Measurements from ENCODE around the gene SH3BP5. TPM values are rescaled to one million over a fixed set of nuclear protein-coding genes. Genes with fewer than 3 reads are reported as not detected.

The SH3BP5 gene
- total RNA-seq, 2 experiments from 2014 or later = 33.6 to 37.5 TPM

- DNase-seq = no peak
- intact Hi-C loops (cut with micrococcal nuclease) = no loop called here
These were observed 14.1 kb upstream of the SH3BP5 start for GRCh38 chr3:15346516-15346915.

GRCh38 chr3:15345608-15346137, 13.3 kb upstream of the SH3BP5 start:
- Mint-ChIP-seq H3K4me1 (ENCODE audit: low read depth) (peaks cover 54% of the 10 kb centered on the region), H3K27ac (no peak overlapping the region), H3K27me3 (no peaks in the 10 kb centered on the region), H3K36me3 (peaks cover 3% of the 10 kb centered on the region), H3K9me3 (peaks cover 12% of the 10 kb centered on the region), H3K4me3 (no peak overlapping the region)
- intact Hi-C loops (cut with micrococcal nuclease) = no loop called here
- no peak for DNase-seq
- ChIA-PET CTCF (interaction anchor here (0.8 to 1.9 kb wide), 4 partner anchors 12 to 78 kb away, joined by 3 to 10 read pairs (median 6); partner anchors contain the start of gene SH3BP5), POLR2A (no interaction called here)

More at GRCh38 chr3:15346516-15346915, 14.1 kb upstream of the SH3BP5 start:
- ChIA-PET POLR2A (interaction anchor here (0.6 kb wide), 1 partner anchor 23 kb away, joined by 4 read pairs; no protein-coding TSS in a partner anchor), CTCF (interaction anchor here (0.7 to 1.9 kb wide), 2 partner anchors 79 to 106 kb away, joined by 3 to 9 read pairs; no protein-coding TSS in a partner anchor)
- Mint-ChIP-seq H3K4me1 (ENCODE audit: low read depth) (peaks cover 50% of the 10 kb centered on the region), H3K36me3 (peaks cover 5% of the 10 kb centered on the region), H3K27ac (no peak overlapping the region), H3K27me3 (no peaks in the 10 kb centered on the region), H3K4me3 (no peak overlapping the region), H3K9me3 (peaks cover 17% of the 10 kb centered on the region)

- no peak overlapping the region for H3K4me3 Mint-ChIP-seq
- H3K36me3 Mint-ChIP-seq = no peaks in the 10 kb centered on the region
- H3K4me1 Mint-ChIP-seq (ENCODE audit: low read depth) = peaks cover 49% of the 10 kb centered on the region
- no peak overlapping the region for H3K27ac Mint-ChIP-seq
- DNase-seq = no peak
- intact Hi-C loops (cut with micrococcal nuclease) = no loop called here
- ChIA-PET CTCF (interaction anchor here (0.8 to 1.9 kb wide), 3 partner anchors 11 to 77 kb away, joined by 3 to 10 read pairs (median 9); partner anchors contain the start of gene SH3BP5), POLR2A (no interaction called here)
- peaks cover 7% of the 10 kb centered on the region for H3K9me3 Mint-ChIP-seq
- H3K27me3 Mint-ChIP-seq = no peaks in the 10 kb centered on the region
These were observed 12.8 kb upstream of the SH3BP5 start for GRCh38 chr3:15345066-15345607.

GRCh38 chr3:15342945-15343344, 10.6 kb upstream of the SH3BP5 start:
- Mint-ChIP-seq H3K27me3 (no peaks in the 10 kb centered on the region), H3K27ac (no peak overlapping the region), H3K4me1 (ENCODE audit: low read depth) (peaks cover 42% of the 10 kb centered on the region), H3K9me3 (peaks cover 7% of the 10 kb centered on the region), H3K36me3 (no peaks in the 10 kb centered on the region), H3K4me3 (no peak overlapping the region)
- CTCF ChIA-PET = interaction anchor here (1.3 to 3.3 kb wide), 2 partner anchors 10 to 75 kb away, joined by 4 to 19 read pairs; partner anchors contain the start of gene SH3BP5
- POLR2A ChIA-PET = no interaction called here
- no peak for DNase-seq
- intact Hi-C loops (cut with micrococcal nuclease) = no loop called here

- intact Hi-C loops (cut with micrococcal nuclease) = no loop called here
- H3K4me3 Mint-ChIP-seq = no peak overlapping the region
- POLR2A ChIA-PET = no interaction called here
These were observed 9.9 kb upstream of the SH3BP5 start for GRCh38 chr3:15342246-15342645.

GRCh38 chr3:15341030-15341726, 8.8 kb upstream of the SH3BP5 start:
- intact Hi-C loops (cut with micrococcal nuclease) = no loop called here
- Mint-ChIP-seq H3K27ac (no peak overlapping the region), H3K9me3 (peaks cover 7% of the 10 kb centered on the region), H3K4me1 (ENCODE audit: low read depth) (peaks cover 25% of the 10 kb centered on the region), H3K4me3 (no peak overlapping the region), H3K27me3 (no peaks in the 10 kb centered on the region), H3K36me3 (no peaks in the 10 kb centered on the region)
- ChIA-PET CTCF (interaction anchor here (1.0 to 3.3 kb wide), 3 partner anchors 8 to 73 kb away, joined by 3 to 19 read pairs (median 4); partner anchors contain the start of gene SH3BP5), POLR2A (no interaction called here)
- no peak for DNase-seq

More at GRCh38 chr3:15342246-15342645, 9.9 kb upstream of the SH3BP5 start:
- Mint-ChIP-seq H3K4me1 (ENCODE audit: low read depth) (peaks cover 35% of the 10 kb centered on the region), H3K27ac (no peak overlapping the region), H3K27me3 (no peaks in the 10 kb centered on the region), H3K36me3 (no peaks in the 10 kb centered on the region), H3K9me3 (peaks cover 7% of the 10 kb centered on the region)
- no peak for DNase-seq
- CTCF ChIA-PET = interaction anchor here (1.3 to 3.3 kb wide), 2 partner anchors 9 to 74 kb away, joined by 4 to 19 read pairs; partner anchors contain the start of gene SH3BP5

GRCh38 chr3:15339786-15340215, 7.4 kb upstream of the SH3BP5 start:
- Mint-ChIP-seq H3K27me3 (no peaks in the 10 kb centered on the region), H3K36me3 (no peaks in the 10 kb centered on the region), H3K27ac (no peak overlapping the region), H3K4me3 (no peak overlapping the region), H3K4me1 (ENCODE audit: low read depth) (peaks cover 19% of the 10 kb centered on the region), H3K9me3 (peaks cover 7% of the 10 kb centered on the region)
- ChIA-PET CTCF (no interaction called here), POLR2A (no interaction called here)
- intact Hi-C loops (cut with micrococcal nuclease) = no loop called here
- no peak for DNase-seq

GRCh38 chr3:15339001-15339400, 6.6 kb upstream of the SH3BP5 start:
- Mint-ChIP-seq H3K4me1 (ENCODE audit: low read depth) (peaks cover 19% of the 10 kb centered on the region), H3K27me3 (no peaks in the 10 kb centered on the region), H3K4me3 (no peak overlapping the region), H3K27ac (no peak overlapping the region), H3K9me3 (peaks cover 5% of the 10 kb centered on the region), H3K36me3 (no peaks in the 10 kb centered on the region)
- POLR2A ChIA-PET = no interaction called here
- no peak for DNase-seq
- intact Hi-C loops (cut with micrococcal nuclease) = no loop called here
- CTCF ChIA-PET = no interaction called here

GRCh38 chr3:15337963-15338362, 5.6 kb upstream of the SH3BP5 start:
- Mint-ChIP-seq H3K4me3 (no peak overlapping the region), H3K27ac (no peak overlapping the region), H3K36me3 (no peaks in the 10 kb centered on the region), H3K9me3 (no peaks in the 10 kb centered on the region), H3K27me3 (no peaks in the 10 kb centered on the region), H3K4me1 (ENCODE audit: low read depth) (peaks cover 27% of the 10 kb centered on the region)
- no peak for DNase-seq
- intact Hi-C loops (cut with micrococcal nuclease) = no loop called here
- ChIA-PET CTCF (no interaction called here), POLR2A (no interaction called here)

GRCh38 chr3:15336057-15336456, 3.7 kb upstream of the SH3BP5 start:
- intact Hi-C loops (cut with micrococcal nuclease) = no loop called here
- Mint-ChIP-seq H3K36me3 (no peaks in the 10 kb centered on the region), H3K27ac (no peak overlapping the region), H3K9me3 (no peaks in the 10 kb centered on the region), H3K27me3 (no peaks in the 10 kb centered on the region), H3K4me3 (no peak overlapping the region), H3K4me1 (ENCODE audit: low read depth) (peaks cover 30% of the 10 kb centered on the region)
- DNase-seq = no peak
- CTCF ChIA-PET = interaction anchor here (1.0 to 5.5 kb wide), 3 partner anchors 17 to 68 kb away, joined by 3 to 123 read pairs (median 4); no protein-coding TSS in a partner anchor
- POLR2A ChIA-PET = interaction anchor here (1.0 kb wide), 1 partner anchor 15 kb away, joined by 4 read pairs; no protein-coding TSS in a partner anchor

- DNase-seq = no peak
- POLR2A ChIA-PET = interaction anchor here (1.7 to 2.0 kb wide), 2 partner anchors 28 to 66 kb away, joined by 8 to 15 read pairs; no protein-coding TSS in a partner anchor
- intact Hi-C loops (cut with micrococcal nuclease) = loop anchor here (5.0 kb wide), 1 partner anchor 127 kb away; the partner anchor contains the start of gene CAPN7
- Mint-ChIP-seq H3K27ac (no peak overlapping the region), H3K4me1 (ENCODE audit: low read depth) (peaks cover 50% of the 10 kb centered on the region), H3K36me3 (peaks cover 9% of the 10 kb centered on the region), H3K9me3 (no peaks in the 10 kb centered on the region), H3K27me3 (no peaks in the 10 kb centered on the region), H3K4me3 (no peak overlapping the region)
- CTCF ChIA-PET = interaction anchor here (1.0 to 5.5 kb wide), 13 partner anchors 9 to 71 kb away, joined by 3 to 123 read pairs (median 7); no protein-coding TSS in a partner anchor
These were observed 1.5 kb upstream of the SH3BP5 start for GRCh38 chr3:15333956-15334263.

Data from activated CD4-positive, alpha-beta memory T cell treated with anti-CD3 and anti-CD28 coated beads for 36 hours (primary cell).